Measurements from ENCODE around the gene BTBD7. TPM values are rescaled to one million over a fixed set of nuclear protein-coding genes. Genes with fewer than 3 reads are reported as not detected.

BTBD7 gene
- total RNA-seq, 4 donors from 2014 or later: 20.5 to 34.0 (median 25.7) TPM

- DNase-seq (ENCODE audit: low spot score) (no peak), ATAC-seq (ENCODE audit: low FRiP score) (no peak)
- no peak for TF ChIP-seq CTCF (IDR thresholded peaks at IDR 0.05)
Observed at GRCh38 chr14:93232159-93232558, 100.7 kb downstream of the BTBD7 start.

- TF ChIP-seq CTCF (IDR thresholded peaks at IDR 0.05): no peak
- DNase-seq (ENCODE audit: low spot score) (no peak), ATAC-seq (ENCODE audit: low FRiP score) (peak; percentile 38)
Observed at GRCh38 chr14:93231129-93231979, 101.5 kb downstream of the BTBD7 start.

GRCh38 chr14:93230539-93230938 is 102.3 kb downstream of the BTBD7 start:
- DNase-seq (ENCODE audit: low spot score): no peak

GRCh38 chr14:93228550-93228949 is 104.3 kb downstream of the BTBD7 start:
- TF ChIP-seq CTCF (IDR thresholded peaks at IDR 0.05): no peak
- no peak for DNase-seq (ENCODE audit: low spot score)
- ATAC-seq (ENCODE audit: low FRiP score): no peak

More at GRCh38 chr14:93230539-93230938, 102.3 kb downstream of the BTBD7 start:
- no peak for TF ChIP-seq CTCF (IDR thresholded peaks at IDR 0.05)
- no peak for ATAC-seq (ENCODE audit: low FRiP score)

- DNase-seq (ENCODE audit: low spot score) (no peak), ATAC-seq (ENCODE audit: low FRiP score) (no peak)
- no peak for TF ChIP-seq CTCF (IDR thresholded peaks at IDR 0.05)
Observed at GRCh38 chr14:93223565-93223964, 109.3 kb downstream of the BTBD7 start.

- ATAC-seq (ENCODE audit: low FRiP score): no peak
- no peak for TF ChIP-seq CTCF (IDR thresholded peaks at IDR 0.05)
- no peak for DNase-seq (ENCODE audit: low spot score)
Observed at GRCh38 chr14:93220509-93220908, 112.3 kb downstream of the BTBD7 start.

Measured in omental fat pad (tissue), 4 donors.